Activated naive CD4-positive, alpha-beta T cell treated with anti-CD3 and anti-CD28 coated beads, Interleukin-2, amount 50 U/mL, for 72 hours (primary cell): ENCODE data around the gene ODAD4. TPM values are rescaled to one million over a fixed set of nuclear protein-coding genes. Genes with fewer than 3 reads are reported as not detected.
"Not testable (repeated sequence)": the region's sequence is repeated elsewhere in the genome, so short reads cannot be mapped to it uniquely, and the experiment has no call there.

Experiments used
- ATAC-seq, 2 donors: fragments of 150-1000 bp; cut with Tn5 transposase; 2 replicates each; pipeline ENCODE4 v1.10.0; 2021; ENCODE audit warnings: mild to moderate bottlenecking in 2 of 2, moderate library complexity in 2 of 2
- DNase-seq, 2 donors: peaks; one replicate each; pipeline ENCODE4 v3.0.0; 2021 to 2022; ENCODE audit warnings: low spot score in 2 of 2
- H3K27ac Mint-ChIP-seq, 2 donors: one replicate each; pipeline ENCODE4 v1.8.0; 2022; ENCODE audit warnings: mild to moderate bottlenecking in 2 of 2, mixed read lengths in 2 of 2
- H3K36me3 Mint-ChIP-seq, 2 donors: one replicate each; pipeline ENCODE4 v1.8.0; 2022; ENCODE audit warnings: mixed read lengths in 2 of 2
- H3K9me3 Mint-ChIP-seq, 2 donors: one replicate each; pipeline ENCODE4 v1.8.0; 2022; ENCODE audit warnings: mixed read lengths in 2 of 2
- total RNA-seq, 2 donors: library from RNA; stranded (reverse); gene quantifications; one replicate each; pipeline ENCODE4 v1.2.3, GENCODE V29; 2022

The ODAD4 gene
- total RNA-seq, 2 donors from 2014 or later, result 1.2 to 2.0 TPM

DNA sequence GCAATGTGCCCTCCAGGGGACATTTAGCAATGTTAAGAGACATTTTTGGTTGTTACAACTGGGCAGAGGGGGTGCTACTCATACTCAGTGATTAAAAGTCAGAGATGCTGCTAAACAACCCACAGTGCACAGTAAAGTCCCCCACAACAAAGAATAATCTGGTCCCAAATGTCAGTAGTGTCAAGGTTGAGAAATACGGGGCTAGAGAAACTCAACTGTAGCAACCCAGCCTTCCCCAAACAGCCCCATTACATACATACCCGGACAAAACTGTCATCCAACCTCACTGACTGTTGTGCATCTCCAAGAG is 66.4 kb downstream of the ODAD4 start:
- DNase-seq, result no peak
- no peaks in the 10 kb centered on the region for H3K9me3 Mint-ChIP-seq
- peaks cover 9 to 20% of the 10 kb centered on the region in 2 donors for H3K36me3 Mint-ChIP-seq
- peak overlapping the region in 1 of 2 donors; percentile 75 for H3K27ac Mint-ChIP-seq
- peak in 1 of 2 donors; percentile 31 for ATAC-seq

GRCh38 chr17:41998497-41998896 is 68.1 kb downstream of the ODAD4 start:
- H3K27ac Mint-ChIP-seq, result peak overlapping the region in 1 of 2 donors; percentile 4
- peaks cover 9 to 20% of the 10 kb centered on the region in 2 donors for H3K36me3 Mint-ChIP-seq
- no peaks in the 10 kb centered on the region for H3K9me3 Mint-ChIP-seq
- no peak for ATAC-seq
- no peak for DNase-seq

- no peak for ATAC-seq
- DNase-seq, result no peak
- Mint-ChIP-seq H3K9me3 (no peaks in the 10 kb centered on the region), H3K27ac (peak overlapping the region; percentile 22 to 74), H3K36me3 (peaks cover 5 to 14% of the 10 kb centered on the region in 2 donors)
Measured at GRCh38 chr17:42000413-42001133, 70.2 kb downstream of the ODAD4 start.

GRCh38 chr17:42001729-42002128 is 71.3 kb downstream of the ODAD4 start:
- peak overlapping the region in 1 of 2 donors; percentile 74 for H3K27ac Mint-ChIP-seq
- DNase-seq, result no peak
- H3K36me3 Mint-ChIP-seq, result peaks cover 0 to 4% of the 10 kb centered on the region in 2 donors
- no peaks in the 10 kb centered on the region for H3K9me3 Mint-ChIP-seq
- ATAC-seq, result no peak

DNA sequence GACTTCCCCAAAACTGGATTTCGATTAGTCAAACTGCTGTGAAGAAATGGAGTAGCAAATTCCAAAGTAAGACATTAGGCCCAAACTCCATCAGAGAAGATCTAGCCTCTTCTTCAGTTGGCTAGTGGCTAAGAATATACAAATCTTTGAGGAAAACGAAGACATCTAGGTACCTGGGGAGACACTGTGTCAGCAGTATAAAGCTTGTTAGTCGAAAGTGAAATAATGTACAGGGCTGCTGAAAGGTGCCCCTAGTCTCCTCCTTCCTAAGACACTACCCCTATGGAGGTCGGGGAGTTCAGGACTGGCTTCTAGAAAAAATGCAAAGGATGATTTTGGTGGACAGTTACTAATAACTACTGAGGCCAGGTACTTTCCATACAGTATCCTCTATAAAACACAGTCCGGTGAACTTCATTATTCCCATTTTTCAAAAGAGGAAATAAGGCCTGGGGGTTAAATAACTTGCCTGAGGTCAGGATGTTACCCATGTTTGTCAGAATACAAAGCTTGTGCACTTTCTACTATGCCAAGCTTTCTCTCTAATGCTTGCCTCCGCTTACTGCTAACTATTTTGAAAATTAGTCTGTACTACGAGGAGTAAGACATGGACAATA is 71.9 kb downstream of the ODAD4 start:
- ATAC-seq (no peak), DNase-seq (no peak)
- no peak overlapping the region for H3K27ac Mint-ChIP-seq
- H3K36me3 Mint-ChIP-seq, result no peaks in the 10 kb centered on the region
- H3K9me3 Mint-ChIP-seq, result no peaks in the 10 kb centered on the region

DNA sequence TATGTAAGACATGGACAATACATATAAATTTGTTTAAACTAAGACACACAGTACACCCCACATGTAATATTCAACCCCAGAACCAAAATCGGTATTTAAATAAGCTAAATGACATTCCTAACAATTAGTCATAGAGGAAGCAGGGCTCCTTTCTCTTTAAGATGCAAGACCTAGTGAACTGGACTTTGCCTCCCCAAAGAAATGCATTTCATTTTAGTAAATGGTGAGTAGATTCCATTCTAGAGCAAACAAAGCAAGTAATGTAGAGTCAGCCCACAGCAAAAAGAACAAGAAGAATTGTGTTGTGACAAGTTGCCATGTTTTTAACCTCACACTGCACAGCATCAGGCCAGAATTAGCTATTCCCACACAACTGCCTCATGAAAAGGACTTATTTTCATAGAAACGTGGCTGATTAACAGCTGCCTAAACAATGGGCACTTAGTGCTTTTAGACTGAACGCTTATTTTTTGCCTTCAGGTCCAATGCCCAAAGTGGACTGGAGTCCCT is 72.4 kb downstream of the ODAD4 start:
- no peaks in the 10 kb centered on the region for H3K9me3 Mint-ChIP-seq
- H3K36me3 Mint-ChIP-seq, result no peaks in the 10 kb centered on the region
- no peak overlapping the region for H3K27ac Mint-ChIP-seq
- ATAC-seq, result no peak
- no peak for DNase-seq

- Mint-ChIP-seq H3K36me3 (no peaks in the 10 kb centered on the region), H3K9me3 (no peaks in the 10 kb centered on the region), H3K27ac (peak overlapping the region in 1 of 2 donors; percentile 72)
- no peak for DNase-seq
- no peak for ATAC-seq
Measured at GRCh38 chr17:42005166-42005565, 74.7 kb downstream of the ODAD4 start.

DNA sequence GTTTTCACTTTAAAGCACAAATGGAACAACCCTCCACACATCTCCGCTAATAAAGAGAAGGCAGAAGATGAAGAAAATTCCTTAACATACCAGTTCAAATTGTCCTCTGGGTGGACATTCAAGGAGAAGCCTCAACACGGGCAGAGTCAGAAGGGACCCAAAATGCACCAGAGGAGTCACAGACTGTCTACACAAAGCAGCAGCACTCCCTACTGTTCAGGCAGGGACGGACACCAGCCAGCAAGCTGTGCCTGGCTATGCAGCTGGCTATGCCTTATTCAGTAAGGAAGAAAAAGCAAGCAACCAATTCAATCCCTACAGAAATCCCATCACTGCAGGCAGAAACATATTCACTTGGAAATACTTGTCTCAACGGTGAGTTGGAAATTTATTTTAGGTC is 78.8 kb downstream of the ODAD4 start:
- DNase-seq (no peak), ATAC-seq (no peak)
- H3K9me3 Mint-ChIP-seq, result no peaks in the 10 kb centered on the region
- no peak overlapping the region for H3K27ac Mint-ChIP-seq
- H3K36me3 Mint-ChIP-seq, result no peaks in the 10 kb centered on the region

DNA sequence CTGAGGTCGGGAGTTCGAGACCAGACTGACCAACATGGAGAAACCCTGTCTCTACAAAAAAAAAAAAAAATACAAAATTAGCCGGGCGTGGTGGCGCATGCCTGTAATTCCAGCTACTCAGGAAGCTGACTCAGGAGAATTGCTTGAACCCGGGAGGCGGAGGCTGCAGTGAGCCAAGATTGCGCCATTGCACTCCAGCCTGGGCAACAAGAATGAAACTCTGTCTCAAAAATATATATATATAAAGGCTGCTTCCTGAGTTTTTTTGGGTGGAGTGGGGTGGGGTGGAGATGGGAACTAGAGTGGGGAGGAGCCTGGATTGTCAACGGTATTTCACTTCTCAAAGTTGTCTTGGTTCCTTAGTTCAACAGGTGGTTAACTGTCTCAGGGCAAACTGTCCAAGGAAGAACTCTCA is 79.9 kb downstream of the ODAD4 start:
- H3K36me3 Mint-ChIP-seq, result not testable (repeated sequence)

GRCh38 chr17:42010898-42011516 is 80.6 kb downstream of the ODAD4 start:
- no peak for ATAC-seq
- peak overlapping the region; percentile 4 to 54 for H3K27ac Mint-ChIP-seq
- H3K36me3 Mint-ChIP-seq, result peaks cover 0 to 2% of the 10 kb centered on the region in 2 donors
- no peaks in the 10 kb centered on the region for H3K9me3 Mint-ChIP-seq
- DNase-seq, result no peak

More for the DNA sequence above, 79.9 kb downstream of the ODAD4 start:
- DNase-seq, ATAC-seq, H3K9me3 Mint-ChIP-seq: not testable (repeated sequence)
- H3K27ac Mint-ChIP-seq, result peak overlapping the region in 1 of 2 donors; percentile 54

DNA sequence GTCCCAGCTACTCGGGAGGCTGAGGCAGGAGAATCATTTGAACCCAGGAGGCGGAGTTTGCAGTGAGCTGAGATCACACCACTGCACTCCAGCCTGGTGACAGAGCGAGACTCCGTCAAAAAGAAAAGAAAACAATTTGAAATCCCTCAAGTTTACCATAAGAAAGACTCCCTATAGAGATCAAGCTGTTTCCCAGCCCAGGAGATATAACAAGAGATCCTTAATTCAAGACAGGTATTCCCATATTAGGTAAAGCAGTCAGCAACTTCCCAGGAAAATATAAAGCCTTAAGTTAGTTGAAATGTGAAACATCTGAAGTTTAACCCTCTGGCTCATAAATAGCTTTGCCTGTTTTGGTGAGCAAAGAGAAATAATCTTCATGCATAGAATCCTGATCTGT is 81.9 kb downstream of the ODAD4 start:
- H3K27ac Mint-ChIP-seq, result not testable (repeated sequence)

DNA sequence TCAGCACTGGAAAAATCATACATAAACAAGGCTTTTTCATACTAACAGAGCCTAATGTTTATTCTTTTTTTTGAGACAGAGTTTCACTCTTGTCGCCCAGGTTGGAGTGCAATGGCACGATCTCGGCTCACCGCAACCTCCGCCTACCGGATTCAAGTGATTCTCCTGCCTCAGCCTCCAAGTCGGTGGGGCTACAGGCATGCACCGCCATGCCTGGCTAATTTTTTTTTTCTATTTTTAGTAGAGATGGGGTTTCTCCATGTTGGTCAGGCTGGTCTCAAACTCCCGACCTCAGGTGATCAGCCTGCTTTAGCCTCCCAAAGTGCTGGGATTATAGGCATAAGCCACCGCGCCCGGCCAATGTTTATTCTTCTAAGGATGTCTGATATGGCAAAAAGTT is 83.3 kb downstream of the ODAD4 start:
- DNase-seq, H3K9me3 Mint-ChIP-seq, ATAC-seq: not testable (repeated sequence)
- peak overlapping the region in 1 of 2 donors; percentile 8 for H3K27ac Mint-ChIP-seq
- peaks cover 12 to 25% of the 10 kb centered on the region in 2 donors for H3K36me3 Mint-ChIP-seq

More for the DNA sequence above, 81.9 kb downstream of the ODAD4 start:
- not testable (repeated sequence) for ATAC-seq, DNase-seq, H3K9me3 Mint-ChIP-seq
- peaks cover 11 to 15% of the 10 kb centered on the region in 2 donors for H3K36me3 Mint-ChIP-seq

Other genes with a start within 250 kb of the ODAD4 start
- 1,000 to 10,000 TPM in 1 of 2 donors, 100 to 1,000 TPM in 1; 899 to 1,106 TPM for gene EIF1, start 241.7 kb upstream of the ODAD4 start, total RNA-seq
- gene GAST, start 218.3 kb upstream of the ODAD4 start, total RNA-seq, result not detected
- gene HAP1, start 196.0 kb upstream of the ODAD4 start, total RNA-seq, result not detected
- under 1 TPM; 0.39 to 0.72 TPM for gene JUP, start 143.9 kb upstream of the ODAD4 start, total RNA-seq
- gene P3H4, start 118.7 kb upstream of the ODAD4 start, total RNA-seq, result 1 to 10 TPM; 1.1 to 1.8 TPM
- gene FKBP10, start 117.6 kb upstream of the ODAD4 start, total RNA-seq, result under 1 TPM in 1 of 2 donors, not detected in 1; 0.47 TPM
- 10 to 100 TPM; 52.4 to 62.1 TPM for gene NT5C3B, start 94.4 kb upstream of the ODAD4 start, total RNA-seq
- under 1 TPM; 0.12 to 0.14 TPM for gene KLHL10, start 92.8 kb upstream of the ODAD4 start, total RNA-seq
- 10 to 100 TPM; 14.1 to 29.3 TPM for gene KLHL11, start 65.2 kb upstream of the ODAD4 start, total RNA-seq
- 100 to 1,000 TPM; 140 to 187 TPM for gene ACLY, start 11.7 kb upstream of the ODAD4 start, total RNA-seq
- 10 to 100 TPM; 63.1 to 85.3 TPM for gene CNP, start 36.2 kb downstream of the ODAD4 start, total RNA-seq
- gene DNAJC7, start 86.8 kb downstream of the ODAD4 start, total RNA-seq, result 100 to 1,000 TPM; 109 to 122 TPM
- gene NKIRAS2, start 89.5 kb downstream of the ODAD4 start, total RNA-seq, result 10 to 100 TPM; 16.7 to 17.5 TPM
- under 1 TPM; 0.16 to 0.37 TPM for gene C17orf113, start 120.0 kb downstream of the ODAD4 start, total RNA-seq
- under 1 TPM in 1 of 2 donors, not detected in 1; 0.82 TPM for gene ZNF385C, start 167.9 kb downstream of the ODAD4 start, total RNA-seq
- gene DHX58, start 182.1 kb downstream of the ODAD4 start, total RNA-seq, result 10 to 100 TPM; 39.6 to 40.2 TPM
- 10 to 100 TPM; 47.4 to 69.6 TPM for gene KAT2A, start 190.8 kb downstream of the ODAD4 start, total RNA-seq
- gene HSPB9, start 192.2 kb downstream of the ODAD4 start, total RNA-seq, result under 1 TPM in 1 of 2 donors, not detected in 1; 0.23 TPM
- 10 to 100 TPM; 44.5 to 45.7 TPM for gene RAB5C, start 224.4 kb downstream of the ODAD4 start, total RNA-seq